Measurements from ENCODE around the gene SPARC. TPM values are rescaled to one million over a fixed set of nuclear protein-coding genes. Genes with fewer than 3 reads are reported as not detected.
A peak's percentile ranks its signal among the peaks of the same experiment; 100 is the strongest.
"Not testable (repeated sequence)": the region's sequence is repeated elsewhere in the genome, so short reads cannot be mapped to it uniquely, and the experiment has no call there.

SPARC gene
- total RNA-seq, 1 donor from 2014 or later = 76.4 TPM

- no peak for ATAC-seq
Measured at GRCh38 chr5:151700296-151700695, 13.6 kb upstream of the SPARC start.

- ATAC-seq = peak; percentile 35
Measured at GRCh38 chr5:151699071-151699901, 12.6 kb upstream of the SPARC start.

- ATAC-seq = not testable (repeated sequence)
Measured at GRCh38 chr5:151698081-151698480, 11.4 kb upstream of the SPARC start.

- ATAC-seq = no peak
Measured at GRCh38 chr5:151697452-151697851, 10.7 kb upstream of the SPARC start.

GRCh38 chr5:151696470-151697061, 9.9 kb upstream of the SPARC start:
- no peak for ATAC-seq

GRCh38 chr5:151695464-151695863, 8.7 kb upstream of the SPARC start:
- ATAC-seq = no peak

- no peak for ATAC-seq
Measured at GRCh38 chr5:151694035-151694485, 7.3 kb upstream of the SPARC start.

GRCh38 chr5:151692312-151692711, 5.6 kb upstream of the SPARC start:
- ATAC-seq = no peak

GRCh38 chr5:151691706-151692105, 5.0 kb upstream of the SPARC start:
- no peak for ATAC-seq

GRCh38 chr5:151689591-151689990, 2.9 kb upstream of the SPARC start:
- ATAC-seq = not testable (repeated sequence)

GRCh38 chr5:151688436-151688835, 1.7 kb upstream of the SPARC start:
- ATAC-seq = no peak

GRCh38 chr5:151685749-151686673, 704 bp downstream of the SPARC start:
- no peak for ATAC-seq

- ATAC-seq = peak; percentile 38
Measured at GRCh38 chr5:151684690-151685361, 1.9 kb downstream of the SPARC start.

- no peak for ATAC-seq
Measured at GRCh38 chr5:151683986-151684588, 2.6 kb downstream of the SPARC start.

- no peak for ATAC-seq
Measured at GRCh38 chr5:151683444-151683843, 3.3 kb downstream of the SPARC start.

- ATAC-seq = no peak
Measured at GRCh38 chr5:151682751-151683331, 3.9 kb downstream of the SPARC start.

- no peak for ATAC-seq
Measured at GRCh38 chr5:151682240-151682639, 4.5 kb downstream of the SPARC start.

- no peak for ATAC-seq
Measured at GRCh38 chr5:151680944-151681427, 5.7 kb downstream of the SPARC start.

- ATAC-seq = not testable (repeated sequence)
Measured at GRCh38 chr5:151680156-151680505, 6.6 kb downstream of the SPARC start.

- ATAC-seq = no peak
Measured at GRCh38 chr5:151679421-151680155, 7.1 kb downstream of the SPARC start.

GRCh38 chr5:151678713-151679112, 8.0 kb downstream of the SPARC start:
- ATAC-seq = no peak
